Ascending aorta (tissue), 2 donors: ENCODE results near the gene FAM222B. TPM values are rescaled to one million over a fixed set of nuclear protein-coding genes. Genes with fewer than 3 reads are reported as not detected.
"Not testable (repeated sequence)": the region's sequence is repeated elsewhere in the genome, so short reads cannot be mapped to it uniquely, and the experiment has no call there.

Experiments
- DNase-seq, 2 donors: peaks; one replicate each; pipeline ENCODE4 v3.0.0-alpha.2; 2019; ENCODE audit warnings: low spot score in 2 of 2
- H3K27ac ChIP-seq, 2 donors: fragments of 200-600 bp; sonication (generic); one replicate each; pipeline ENCODE4 v1.5.1; 2016 to 2017; ENCODE audit warnings: mild to moderate bottlenecking in 1 of 2
- H3K27me3 ChIP-seq: fragments of 200-600 bp; sonication (generic); one replicate; pipeline ENCODE4 v1.5.1; 2017
- H3K36me3 ChIP-seq, 2 donors: fragments of 200-600 bp; sonication (generic); one replicate each; pipeline ENCODE4 v1.5.1; 2016
- H3K4me1 ChIP-seq, 2 donors: fragments of 200-600 bp; sonication (generic); one replicate each; pipeline ENCODE4 v1.5.1; 2016 to 2017; ENCODE audit warnings: mild to moderate bottlenecking in 1 of 2
- H3K4me3 ChIP-seq, 2 donors: fragments of 200-600 bp; sonication (generic); one replicate each; pipeline ENCODE4 v1.5.1; 2016 to 2017; ENCODE audit warnings: mild to moderate bottlenecking in 1 of 2
- H3K9me3 ChIP-seq, 2 donors: fragments of 200-600 bp; sonication (generic); one replicate each; pipeline ENCODE4 v1.5.1; 2016
- CTCF ChIP-seq, 3 experiments: fragments of 200-600 bp in 2 of 3; fragments of 450-650 bp in 1 of 3; sonication (generic) in 2 of 3; IDR thresholded peaks; one replicate each; pipeline ENCODE4 v1.5.1; 2016 to 2019; ENCODE audit warnings: antibody characterized with exemption in 3 of 3, mild to moderate bottlenecking in 1 of 3, moderate library complexity in 1 of 3
- intact Hi-C: fragments of 100-400 bp; cut with DNase I; formaldehyde crosslinking; loops from one replicate; pipeline ENCODE4 v1.15.1; 2023
- total RNA-seq: library from RNA; depleted of rRNA; stranded (reverse); fragments of >200 nt; gene quantifications from one replicate; pipeline ENCODE4 v1.1.0, GENCODE V29; 2016

FAM222B gene
- total RNA-seq, 1 donor from 2014 or later = 30.7 TPM

- DNase-seq = no peak
- intact Hi-C loops = loop anchor here (10.0 kb wide), 1 partner anchor 392 kb away; no protein-coding TSS in a partner anchor
- H3K27me3 ChIP-seq = no peaks in the 10 kb centered on the region
- H3K4me1 ChIP-seq = peaks cover 21 to 41% of the 10 kb centered on the region in 2 donors
- peaks cover 24 to 36% of the 10 kb centered on the region in 2 donors for H3K36me3 ChIP-seq
- H3K4me3 ChIP-seq = no peak overlapping the region
- no peaks in the 10 kb centered on the region for H3K9me3 ChIP-seq
- no peak for TF ChIP-seq CTCF (IDR thresholded peaks at IDR 0.05)
- no peak overlapping the region for H3K27ac ChIP-seq
Observed at GRCh38 chr17:28722417-28723158, 120.0 kb downstream of the FAM222B start.

DNA sequence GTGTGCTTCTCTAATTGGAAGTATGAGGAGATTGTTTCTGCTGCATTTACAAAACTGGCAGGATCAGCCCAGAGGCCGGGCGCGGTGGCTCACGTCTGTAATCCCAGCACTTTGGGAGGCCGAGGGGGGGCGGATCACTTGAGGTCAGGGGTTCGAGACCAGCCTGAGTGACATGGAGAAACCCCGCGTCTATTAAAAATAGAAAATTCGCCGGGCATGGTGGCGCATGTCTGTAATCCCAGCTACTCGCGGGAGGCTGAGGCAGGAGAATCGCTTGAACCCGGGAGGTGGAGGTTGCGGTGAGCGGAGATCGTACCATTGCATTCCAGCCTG is 121.6 kb downstream of the FAM222B start:
- peaks cover 24 to 36% of the 10 kb centered on the region in 2 donors for H3K36me3 ChIP-seq
- peak overlapping the region; percentile 82 to 85 for H3K4me3 ChIP-seq
- intact Hi-C loops = loop anchor here (10.0 kb wide), 1 partner anchor 394 kb away; no protein-coding TSS in a partner anchor
- H3K27ac ChIP-seq = peak overlapping the region in 1 of 2 donors; percentile 98
- not testable (repeated sequence) for H3K9me3 ChIP-seq, DNase-seq, H3K27me3 ChIP-seq
- peaks cover 19 to 44% of the 10 kb centered on the region in 2 donors for H3K4me1 ChIP-seq

DNA sequence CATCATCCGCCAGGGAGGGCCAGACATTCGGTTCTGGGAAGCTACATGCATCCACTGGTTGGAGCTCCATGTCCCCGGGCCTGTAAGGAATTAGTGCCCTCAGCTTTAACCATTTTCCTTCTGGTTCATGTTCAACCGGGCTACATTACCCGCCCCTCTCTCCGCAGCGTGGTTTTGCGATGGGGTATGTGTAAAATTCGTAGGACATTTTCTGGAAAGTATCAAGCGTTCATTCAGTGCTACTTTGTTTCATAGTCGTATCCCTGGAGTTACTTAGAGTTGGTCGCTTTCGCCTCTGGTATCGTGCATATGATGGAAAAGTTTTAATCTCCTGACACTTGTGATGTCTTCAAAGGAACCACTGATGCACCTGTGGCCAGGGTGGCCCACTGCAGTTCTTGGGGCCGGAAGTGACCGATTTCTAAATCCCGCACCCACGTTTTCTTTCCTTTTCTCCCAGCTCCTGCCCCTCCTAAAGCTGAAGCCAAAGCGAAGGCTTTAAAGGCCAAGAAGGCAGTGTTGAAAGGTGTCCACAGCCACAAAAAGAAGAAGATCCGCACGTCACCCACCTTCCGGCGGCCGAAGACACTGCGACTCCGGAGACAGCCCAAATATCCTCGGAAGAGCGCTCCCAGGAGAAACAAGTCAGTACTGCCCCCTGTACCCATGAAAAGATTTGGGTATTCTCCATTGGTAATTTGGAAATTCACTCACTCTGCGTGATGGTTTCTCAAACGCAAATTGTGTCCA is 122.2 kb downstream of the FAM222B start:
- peak overlapping the region; percentile 98 for H3K27ac ChIP-seq
- DNase-seq = no peak
- intact Hi-C loops = loop anchor here (10.0 kb wide), 1 partner anchor 394 kb away; no protein-coding TSS in a partner anchor
- peaks cover 26 to 41% of the 10 kb centered on the region in 2 donors for H3K36me3 ChIP-seq
- peaks cover 15 to 44% of the 10 kb centered on the region in 2 donors for H3K4me1 ChIP-seq
- no peaks in the 10 kb centered on the region for H3K9me3 ChIP-seq
- H3K4me3 ChIP-seq = peak overlapping the region; percentile 82 to 85
- TF ChIP-seq CTCF (IDR thresholded peaks at IDR 0.05) = no peak
- H3K27me3 ChIP-seq = no peaks in the 10 kb centered on the region

GRCh38 chr17:28719021-28719433 is 123.6 kb downstream of the FAM222B start:
- H3K4me3 ChIP-seq = peak overlapping the region; percentile 82 to 85
- intact Hi-C loops = loop anchor here (2.0 to 5.0 kb wide), 3 partner anchors 74 to 312 kb away; partner anchors contain the start of genes BLTP2, PHF12 and SLC46A1
- peaks cover 11 to 40% of the 10 kb centered on the region in 2 donors for H3K4me1 ChIP-seq
- peaks cover 30 to 47% of the 10 kb centered on the region in 2 donors for H3K36me3 ChIP-seq
- TF ChIP-seq CTCF (IDR thresholded peaks at IDR 0.05) = no peak
- DNase-seq = no peak
- H3K9me3 ChIP-seq = no peaks in the 10 kb centered on the region
- peak overlapping the region; percentile 98 for H3K27ac ChIP-seq
- no peaks in the 10 kb centered on the region for H3K27me3 ChIP-seq

GRCh38 chr17:28718333-28719020 is 124.1 kb downstream of the FAM222B start:
- no peak for DNase-seq
- H3K4me1 ChIP-seq = peaks cover 11 to 40% of the 10 kb centered on the region in 2 donors

More at GRCh38 chr17:28718333-28719020, 124.1 kb downstream of the FAM222B start:
- H3K27me3 ChIP-seq = no peaks in the 10 kb centered on the region
- H3K9me3 ChIP-seq = no peaks in the 10 kb centered on the region
- peaks cover 25 to 46% of the 10 kb centered on the region in 2 donors for H3K36me3 ChIP-seq
- TF ChIP-seq CTCF (IDR thresholded peaks at IDR 0.05) = no peak
- H3K4me3 ChIP-seq = peak overlapping the region; percentile 82 to 85
- H3K27ac ChIP-seq = peak overlapping the region; percentile 98
- intact Hi-C loops = loop anchor here (2.0 to 5.0 kb wide), 3 partner anchors 74 to 311 kb away; partner anchors contain the start of genes BLTP2, PHF12 and SLC46A1
